ENCODE measurements around the gene MBOAT2. TPM values are rescaled to one million over a fixed set of nuclear protein-coding genes. Genes with fewer than 3 reads are reported as not detected.

MBOAT2 gene
- total RNA-seq, 1 experiment from 2014 or later = 65.1 TPM

- no peak for DNase-seq (ENCODE audit: low spot score)
- H3K36me3 ChIP-seq (ENCODE audit: insufficient read depth, low read length, poor library complexity, severe bottlenecking) = no peaks in the 10 kb centered on the region
- ChIA-PET CTCF (interaction anchor here (0.5 kb wide), 1 partner anchor 15 kb away, joined by 3 read pairs; no protein-coding TSS in a partner anchor), POLR2A (ENCODE audit: low non-redundant PET) (no interaction called here)
- H3K27ac ChIP-seq (ENCODE audit: low read depth, low read length, poor library complexity, severe bottlenecking) = no peak overlapping the region
- H3K4me3 ChIP-seq (ENCODE audit: low read depth, low read length, poor library complexity, severe bottlenecking) = no peak overlapping the region
- no peaks in the 10 kb centered on the region for H3K27me3 ChIP-seq (replicated peaks; ENCODE audit: insufficient read depth, low read depth, low read length, poor library complexity)
- peaks cover 26% of the 10 kb centered on the region for H3K4me1 ChIP-seq (ENCODE audit: insufficient read depth, low read length, poor library complexity, severe bottlenecking)
- no peaks in the 10 kb centered on the region for H3K9me3 ChIP-seq (ENCODE audit: low read depth, low read length, poor library complexity, severe bottlenecking)
- BruUV-seq (replicated peaks) = no TSS peak
- TF ChIP-seq, protein P1, sequence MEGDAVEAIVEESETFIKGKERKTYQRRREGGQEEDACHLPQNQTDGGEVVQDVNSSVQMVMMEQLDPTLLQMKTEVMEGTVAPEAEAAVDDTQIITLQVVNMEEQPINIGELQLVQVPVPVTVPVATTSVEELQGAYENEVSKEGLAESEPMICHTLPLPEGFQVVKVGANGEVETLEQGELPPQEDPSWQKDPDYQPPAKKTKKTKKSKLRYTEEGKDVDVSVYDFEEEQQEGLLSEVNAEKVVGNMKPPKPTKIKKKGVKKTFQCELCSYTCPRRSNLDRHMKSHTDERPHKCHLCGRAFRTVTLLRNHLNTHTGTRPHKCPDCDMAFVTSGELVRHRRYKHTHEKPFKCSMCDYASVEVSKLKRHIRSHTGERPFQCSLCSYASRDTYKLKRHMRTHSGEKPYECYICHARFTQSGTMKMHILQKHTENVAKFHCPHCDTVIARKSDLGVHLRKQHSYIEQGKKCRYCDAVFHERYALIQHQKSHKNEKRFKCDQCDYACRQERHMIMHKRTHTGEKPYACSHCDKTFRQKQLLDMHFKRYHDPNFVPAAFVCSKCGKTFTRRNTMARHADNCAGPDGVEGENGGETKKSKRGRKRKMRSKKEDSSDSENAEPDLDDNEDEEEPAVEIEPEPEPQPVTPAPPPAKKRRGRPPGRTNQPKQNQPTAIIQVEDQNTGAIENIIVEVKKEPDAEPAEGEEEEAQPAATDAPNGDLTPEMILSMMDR (conservative IDR thresholded peaks at IDR 0.05; ENCODE audit: low read depth, low read length) = no peak
- no peak for TF ChIP-seq EZH2 (IDR thresholded peaks at IDR 0.05; ENCODE audit: borderline replicate concordance, low read depth, low read length, poor library complexity, severe bottlenecking)
- intact Hi-C loops (cut with micrococcal nuclease; ENCODE audit: unreplicated experiment) = no loop called here
Measured at GRCh38 chr2:9001229-9001628, 2.3 kb downstream of the MBOAT2 start.

DNA sequence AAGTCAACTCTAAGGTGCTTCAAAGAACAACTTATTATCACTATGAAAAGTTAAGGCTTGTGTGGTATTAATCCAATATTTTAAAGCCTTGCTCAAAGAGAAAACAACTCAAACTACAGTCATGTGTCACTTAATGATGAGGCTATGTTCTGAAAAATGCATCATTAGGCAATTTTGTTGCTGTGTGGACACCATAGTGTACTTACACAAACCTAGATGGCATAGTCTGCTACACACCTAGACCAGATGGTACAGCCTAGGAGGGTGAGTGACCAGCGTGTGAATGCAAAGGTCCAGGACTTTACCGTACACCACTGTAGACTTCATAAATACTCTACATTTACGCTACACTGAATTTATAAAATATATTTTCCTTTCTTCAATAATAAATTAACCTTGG, 3.0 kb downstream of the MBOAT2 start:
- Histone ChIP-seq H3K36me3 (ENCODE audit: insufficient read depth, low read length, poor library complexity, severe bottlenecking) (no peaks in the 10 kb centered on the region), H3K27ac (ENCODE audit: low read depth, low read length, poor library complexity, severe bottlenecking) (no peak overlapping the region), H3K4me1 (ENCODE audit: insufficient read depth, low read length, poor library complexity, severe bottlenecking) (peaks cover 26% of the 10 kb centered on the region), H3K27me3 (replicated peaks; ENCODE audit: insufficient read depth, low read depth, low read length, poor library complexity) (no peaks in the 10 kb centered on the region), H3K9me3 (ENCODE audit: low read depth, low read length, poor library complexity, severe bottlenecking) (no peaks in the 10 kb centered on the region), H3K4me3 (ENCODE audit: low read depth, low read length, poor library complexity, severe bottlenecking) (no peak overlapping the region)
- TF ChIP-seq EZH2 (IDR thresholded peaks at IDR 0.05; ENCODE audit: borderline replicate concordance, low read depth, low read length, poor library complexity, severe bottlenecking) = no peak
- TF ChIP-seq, protein P1 (conservative IDR thresholded peaks at IDR 0.05; ENCODE audit: low read depth, low read length) = no peak
- intact Hi-C loops (cut with micrococcal nuclease; ENCODE audit: unreplicated experiment) = no loop called here
- ChIA-PET POLR2A (ENCODE audit: low non-redundant PET) (no interaction called here), CTCF (no interaction called here)
- no peak for DNase-seq (ENCODE audit: low spot score)
- BruUV-seq (replicated peaks) = no TSS peak

DNA sequence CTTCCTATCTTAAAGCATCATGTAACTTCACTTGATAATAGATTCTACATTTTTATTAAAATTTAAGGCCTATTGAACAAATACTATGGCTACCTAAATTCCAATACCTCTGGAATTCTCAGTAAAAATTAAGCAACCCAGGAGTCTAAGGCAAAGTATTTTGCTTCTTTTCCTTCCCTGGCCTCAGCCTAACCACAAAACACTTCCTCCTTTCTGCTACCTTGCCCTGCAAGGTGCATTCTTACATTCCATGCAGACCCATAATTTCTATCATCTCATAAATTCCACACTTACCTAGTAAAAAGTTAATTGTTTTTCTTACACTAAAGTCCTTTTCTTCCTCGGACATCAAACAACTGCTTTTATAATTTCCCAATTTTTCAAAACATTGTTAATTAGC, 3.7 kb downstream of the MBOAT2 start:
- no peaks in the 10 kb centered on the region for H3K9me3 ChIP-seq (ENCODE audit: low read depth, low read length, poor library complexity, severe bottlenecking)
- BruUV-seq (replicated peaks) = no TSS peak
- H3K36me3 ChIP-seq (ENCODE audit: insufficient read depth, low read length, poor library complexity, severe bottlenecking) = no peaks in the 10 kb centered on the region
- no peak overlapping the region for H3K4me3 ChIP-seq (ENCODE audit: low read depth, low read length, poor library complexity, severe bottlenecking)
- CTCF ChIA-PET = no interaction called here
- no peak for TF ChIP-seq EZH2 (IDR thresholded peaks at IDR 0.05; ENCODE audit: borderline replicate concordance, low read depth, low read length, poor library complexity, severe bottlenecking)
- TF ChIP-seq, protein P1 (conservative IDR thresholded peaks at IDR 0.05; ENCODE audit: low read depth, low read length) = no peak
- no peak for DNase-seq (ENCODE audit: low spot score)
- no peak overlapping the region for H3K27ac ChIP-seq (ENCODE audit: low read depth, low read length, poor library complexity, severe bottlenecking)
- H3K27me3 ChIP-seq (replicated peaks; ENCODE audit: insufficient read depth, low read depth, low read length, poor library complexity) = no peaks in the 10 kb centered on the region
- POLR2A ChIA-PET (ENCODE audit: low non-redundant PET) = no interaction called here
- intact Hi-C loops (cut with micrococcal nuclease; ENCODE audit: unreplicated experiment) = no loop called here
- peaks cover 24% of the 10 kb centered on the region for H3K4me1 ChIP-seq (ENCODE audit: insufficient read depth, low read length, poor library complexity, severe bottlenecking)
